Measurements from ENCODE around the gene BCOR. TPM values are rescaled to one million over a fixed set of nuclear protein-coding genes. Genes with fewer than 3 reads are reported as not detected.
A peak's percentile ranks its signal among the peaks of the same experiment; 100 is the strongest.

BCOR gene
- total RNA-seq (2014; rRNA removed) (21.8 and 41.9 TPM in 2 replicates), Bru-seq, nascent RNA (percentile 50 among the genes with signal in this experiment), BruChase-seq, experiment 1, labeled RNA remaining after a 6-hour chase (percentile 52 among the genes with signal in this experiment), BruChase-seq, experiment 2, labeled RNA remaining after a 2-hour chase (percentile 53 among the genes with signal in this experiment)
- long read RNA-seq, partial matches to known transcripts, result 14 of 24 reads
- long read RNA-seq, other reads (novel, unspliced or antisense), result 10 of 24 reads

GRCh38 chrX:40097504-40098263 lies at the start of gene BCOR:
TSS of gene BCOR (minus strand) at chrX:40097958. CDS start at chrX:40077929, 20,029 bp downstream.
- TF ChIP-seq CTCF (conservative IDR thresholded peaks at IDR 0.05; ENCODE audit: low read depth, low read length) (no peak), EZH2 (IDR thresholded peaks at IDR 0.05; ENCODE audit: low read length, unreplicated experiment) (no peak), EZH2phosphoT487 (IDR thresholded peaks at IDR 0.05; ENCODE audit: borderline replicate concordance, low read length) (no peak)
- no TSS peak for BruUV-seq (replicated peaks)
- no peaks in the 10 kb centered on the region for H3K9me2 ChIP-seq (replicated peaks; ENCODE audit: low read length)
- H3K4me3 ChIP-seq (ENCODE audit: low read length), result peak within 1 kb of the TSS; percentile 92
- no peaks in the 10 kb centered on the region for H3K36me3 ChIP-seq (ENCODE audit: low read depth, low read length)
- peaks cover 11% of the 10 kb centered on the region; the same call in 1 of the 2 replicates for H4K20me1 ChIP-seq (ENCODE audit: low read length)
- no peaks in the 10 kb centered on the region for H3K9me3 ChIP-seq (ENCODE audit: low read length)
- H3K27ac ChIP-seq (ENCODE audit: low read length), result no peak within 1 kb of the TSS
- peaks cover 4% of the 10 kb centered on the region for H3F3A ChIP-seq (ENCODE audit: low read length, unreplicated experiment)
- no peaks in the 10 kb centered on the region for H3K27me3 ChIP-seq (ENCODE audit: low read length)
- POLR2A ChIA-PET (ENCODE audit: unreplicated experiment), result interaction anchor here (0.5 to 2.0 kb wide), 7 partner anchors 8 to 137 kb away, joined by 3 to 12 read pairs (median 4); no protein-coding TSS in a partner anchor
- ATAC-seq (peak; percentile 19), DNase-seq (peak; percentile 62)
- intact Hi-C loops (cut with micrococcal nuclease), result loop anchor here (5.0 kb wide), 3 partner anchors 85 to 365 kb away; no protein-coding TSS in a partner anchor
- peak within 1 kb of the TSS; percentile 48; the same call in 1 of the 2 replicates for H2AFZ ChIP-seq (ENCODE audit: low read length)
- peaks cover 34% of the 10 kb centered on the region for H3K4me1 ChIP-seq (ENCODE audit: insufficient read depth, low read length)
- CTCF ChIA-PET, result interaction anchor here (0.8 to 1.2 kb wide), 3 partner anchors 80 to 367 kb away, joined by 3 to 5 read pairs (median 4); no protein-coding TSS in a partner anchor
- H3K79me2 ChIP-seq (ENCODE audit: low read length), result peaks cover 42% of the 10 kb centered on the region
- H3K4me2 ChIP-seq (ENCODE audit: low read length), result peak within 1 kb of the TSS; percentile 99
- H3K9ac ChIP-seq (ENCODE audit: low read length), result peak within 1 kb of the TSS; percentile 47

GRCh38 chrX:40147126-40147952 lies 49.6 kb upstream of the BCOR start:
- Histone ChIP-seq H3K4me2 (ENCODE audit: low read length) (peak overlapping the region; percentile 96), H3K9me2 (replicated peaks; ENCODE audit: low read length) (no peaks in the 10 kb centered on the region), H3K27ac (ENCODE audit: low read length) (no peak overlapping the region), H2AFZ (ENCODE audit: low read length) (peak overlapping the region; percentile 86; the same call in 1 of the 2 replicates), H3K79me2 (ENCODE audit: low read length) (no peaks in the 10 kb centered on the region), H3K9ac (ENCODE audit: low read length) (no peak overlapping the region), H3K4me3 (ENCODE audit: low read length) (peak overlapping the region; percentile 77; the same call in 1 of the 2 replicates), H3K36me3 (ENCODE audit: low read depth, low read length) (no peaks in the 10 kb centered on the region), H4K20me1 (ENCODE audit: low read length) (no peaks in the 10 kb centered on the region), H3K9me3 (ENCODE audit: low read length) (no peaks in the 10 kb centered on the region), H3F3A (ENCODE audit: low read length, unreplicated experiment) (no peaks in the 10 kb centered on the region), H3K27me3 (ENCODE audit: low read length) (no peaks in the 10 kb centered on the region), H3K4me1 (ENCODE audit: insufficient read depth, low read length) (peaks cover 37% of the 10 kb centered on the region)
- ATAC-seq (no peak), DNase-seq (no peak)
- intact Hi-C loops (cut with micrococcal nuclease), result no loop called here
- TF ChIP-seq CTCF (conservative IDR thresholded peaks at IDR 0.05; ENCODE audit: low read depth, low read length) (no peak), EZH2phosphoT487 (IDR thresholded peaks at IDR 0.05; ENCODE audit: borderline replicate concordance, low read length) (no peak), EZH2 (IDR thresholded peaks at IDR 0.05; ENCODE audit: low read length, unreplicated experiment) (no peak)
- no TSS peak for BruUV-seq (replicated peaks)
- POLR2A ChIA-PET (ENCODE audit: unreplicated experiment), result no interaction called here
- CTCF ChIA-PET, result no interaction called here
